Activated CD8-positive, alpha-beta memory T cell treated with anti-CD3 and anti-CD28 coated beads, Interleukin-2, amount 50 U/mL, for 24 hours (primary cell): Measurements from ENCODE around the gene HBS1L.

Experiments used
- DNase-seq: peaks from one replicate; pipeline ENCODE4 v3.0.0-alpha.2; 2020; ENCODE audit errors: extremely low read depth

HBS1L gene

GRCh38 chr6:134999107-134999506 is 55.5 kb downstream of the HBS1L start:
- DNase-seq, result no peak

GRCh38 chr6:134997133-134997995 is 57.3 kb downstream of the HBS1L start:
- no peak for DNase-seq

GRCh38 chr6:134995536-134995935 is 59.1 kb downstream of the HBS1L start:
- no peak for DNase-seq

- DNase-seq, result no peak
These were observed 60.2 kb downstream of the HBS1L start for GRCh38 chr6:134994431-134994830.

- DNase-seq, result no peak
These were observed 62.5 kb downstream of the HBS1L start for GRCh38 chr6:134992155-134992554.

- DNase-seq, result no peak
These were observed 64.4 kb downstream of the HBS1L start for GRCh38 chr6:134990262-134990661.

GRCh38 chr6:134984821-134985220 is 69.8 kb downstream of the HBS1L start:
- no peak for DNase-seq

GRCh38 chr6:134983823-134984222 is 70.8 kb downstream of the HBS1L start:
- no peak for DNase-seq

- no peak for DNase-seq
These were observed 72.5 kb downstream of the HBS1L start for GRCh38 chr6:134982161-134982560.

- DNase-seq, result no peak
These were observed 73.8 kb downstream of the HBS1L start for GRCh38 chr6:134980846-134981245.

- DNase-seq, result no peak
These were observed 75.5 kb downstream of the HBS1L start for GRCh38 chr6:134979142-134979541.

GRCh38 chr6:134974370-134974769 is 80.3 kb downstream of the HBS1L start:
- no peak for DNase-seq

- DNase-seq, result no peak
These were observed 86.9 kb downstream of the HBS1L start for GRCh38 chr6:134967711-134968110.

GRCh38 chr6:134964451-134965203 is 90.0 kb downstream of the HBS1L start:
- DNase-seq, result no peak

GRCh38 chr6:134962421-134962820 is 92.2 kb downstream of the HBS1L start:
- DNase-seq, result no peak

- no peak for DNase-seq
These were observed 93.3 kb downstream of the HBS1L start for GRCh38 chr6:134961366-134961765.

GRCh38 chr6:134959603-134960002 is 95.0 kb downstream of the HBS1L start:
- no peak for DNase-seq

GRCh38 chr6:134956676-134957075 is 97.9 kb downstream of the HBS1L start:
- DNase-seq, result no peak

- no peak for DNase-seq
These were observed 98.6 kb downstream of the HBS1L start for GRCh38 chr6:134956032-134956431.

- DNase-seq, result no peak
These were observed 100.2 kb downstream of the HBS1L start for GRCh38 chr6:134954272-134955000.

GRCh38 chr6:134951494-134952263 is 102.9 kb downstream of the HBS1L start:
- no peak for DNase-seq

GRCh38 chr6:134950482-134950881 is 104.1 kb downstream of the HBS1L start:
- DNase-seq, result no peak
